Gastroesophageal sphincter (tissue), 4 donors: ENCODE measurements around the gene PSMD5. TPM values are rescaled to one million over a fixed set of nuclear protein-coding genes. Genes with fewer than 3 reads are reported as not detected.

Experiments
- ATAC-seq: fragments of 150-250 bp; one replicate; pipeline ENCODE4 v1.9.1; 2016; ENCODE audit warnings: mild to moderate bottlenecking, moderate library complexity
- H3K27ac ChIP-seq, 4 donors: fragments of 200-600 bp; sonication (generic) in 3 of 4; 1 replicate in 3 of 4; 2 replicates in 1 of 4; pipeline ENCODE4 v1.5.1; 2016 to 2019
- H3K27me3 ChIP-seq: fragments of 200-600 bp; sonication (generic); one replicate; pipeline ENCODE4 v1.5.1; 2019
- H3K36me3 ChIP-seq, 2 donors: fragments of 200-600 bp; sonication (generic); one replicate each; pipeline ENCODE4 v1.5.1; 2019; ENCODE audit warnings: control low read depth in 1 of 2
- H3K4me1 ChIP-seq, 3 donors: fragments of 200-600 bp; sonication (generic); 1 replicate in 2 of 3; 2 replicates in 1 of 3; pipeline ENCODE4 v1.5.1; 2016 to 2019; ENCODE audit warnings: control low read depth in 2 of 3
- H3K4me3 ChIP-seq, 2 donors: fragments of 200-600 bp; sonication (generic); one replicate each; pipeline ENCODE4 v1.5.1; 2019; ENCODE audit warnings: mild to moderate bottlenecking in 1 of 2, moderate library complexity in 1 of 2
- H3K9me3 ChIP-seq, 3 donors: fragments of 200-600 bp; sonication (generic); one replicate each; pipeline ENCODE4 v1.5.1; 2017 to 2019; ENCODE audit warnings: control low read depth in 2 of 3
- EP300 ChIP-seq: sonication (generic); formaldehyde crosslinking; IDR thresholded peaks from one replicate; pipeline ENCODE4 v1.6.1; 2017; ENCODE audit warnings: antibody characterized with exemption, mild to moderate bottlenecking
- POLR2A ChIP-seq, 2 donors: fragments of 450-650 bp; IDR thresholded peaks; one replicate each; pipeline ENCODE4 v1.6.1; 2017; ENCODE audit warnings: antibody characterized with exemption in 2 of 2, mild to moderate bottlenecking in 2 of 2, moderate library complexity in 1 of 2
- POLR2AphosphoS5 ChIP-seq: sonication (generic); formaldehyde crosslinking; IDR thresholded peaks from one replicate; pipeline ENCODE4 v1.6.1; 2017; ENCODE audit warnings: antibody characterized with exemption
- WGBS, 2 donors: methylation state at CpG; one replicate each; pipeline ENCODE4 v1.1.5; 2018; ENCODE audit warnings: low coverage in 1 of 2; 5-methylcytosine and 5-hydroxymethylcytosine counted together
- total RNA-seq, 4 donors: library from RNA; depleted of rRNA; stranded (reverse); fragments of >200 nt; gene quantifications; one replicate each; pipeline ENCODE4 v1.1.0, GENCODE V29; 2016
- TF ChIP-seq, protein P1 (sequence below), 4 experiments: fragments of 200-600 bp in 2 of 4; fragments of 450-650 bp in 2 of 4; sonication (generic) in 1 of 4; IDR thresholded peaks; one replicate each; pipeline ENCODE4 v1.5.1; 2017 to 2019; ENCODE audit warnings: antibody characterized with exemption in 4 of 4, mild to moderate bottlenecking in 2 of 4, moderate library complexity in 2 of 4

The PSMD5 gene
- total RNA-seq, 4 donors from 2014 or later = 26.8 to 42.8 (median 33.2) TPM

GRCh38 chr9:120867676-120868338 is 25.1 kb upstream of the PSMD5 start:
- H3K27me3 ChIP-seq = no peaks in the 10 kb centered on the region
- peak overlapping the region; percentile 86 to 94 (median 92) for H3K27ac ChIP-seq
- peaks cover 0 to 68% of the 10 kb centered on the region in 2 donors for H3K36me3 ChIP-seq
- WGBS, 2 donors = 77 to 100% methylated on average over 1 to 7 of the region's 15 CpGs
- H3K4me3 ChIP-seq = peak overlapping the region in 1 of 2 donors; percentile 59
- TF ChIP-seq, protein P1, sequence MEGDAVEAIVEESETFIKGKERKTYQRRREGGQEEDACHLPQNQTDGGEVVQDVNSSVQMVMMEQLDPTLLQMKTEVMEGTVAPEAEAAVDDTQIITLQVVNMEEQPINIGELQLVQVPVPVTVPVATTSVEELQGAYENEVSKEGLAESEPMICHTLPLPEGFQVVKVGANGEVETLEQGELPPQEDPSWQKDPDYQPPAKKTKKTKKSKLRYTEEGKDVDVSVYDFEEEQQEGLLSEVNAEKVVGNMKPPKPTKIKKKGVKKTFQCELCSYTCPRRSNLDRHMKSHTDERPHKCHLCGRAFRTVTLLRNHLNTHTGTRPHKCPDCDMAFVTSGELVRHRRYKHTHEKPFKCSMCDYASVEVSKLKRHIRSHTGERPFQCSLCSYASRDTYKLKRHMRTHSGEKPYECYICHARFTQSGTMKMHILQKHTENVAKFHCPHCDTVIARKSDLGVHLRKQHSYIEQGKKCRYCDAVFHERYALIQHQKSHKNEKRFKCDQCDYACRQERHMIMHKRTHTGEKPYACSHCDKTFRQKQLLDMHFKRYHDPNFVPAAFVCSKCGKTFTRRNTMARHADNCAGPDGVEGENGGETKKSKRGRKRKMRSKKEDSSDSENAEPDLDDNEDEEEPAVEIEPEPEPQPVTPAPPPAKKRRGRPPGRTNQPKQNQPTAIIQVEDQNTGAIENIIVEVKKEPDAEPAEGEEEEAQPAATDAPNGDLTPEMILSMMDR (IDR thresholded peaks at IDR 0.05) = no peak
- no peak for TF ChIP-seq POLR2A (IDR thresholded peaks at IDR 0.05)
- no peak for TF ChIP-seq EP300
- no peak for TF ChIP-seq POLR2AphosphoS5
- peaks cover 0 to 24% (median 11%) of the 10 kb centered on the region in 3 donors for H3K4me1 ChIP-seq
- ATAC-seq = no peak
- H3K9me3 ChIP-seq = no peaks in the 10 kb centered on the region

DNA sequence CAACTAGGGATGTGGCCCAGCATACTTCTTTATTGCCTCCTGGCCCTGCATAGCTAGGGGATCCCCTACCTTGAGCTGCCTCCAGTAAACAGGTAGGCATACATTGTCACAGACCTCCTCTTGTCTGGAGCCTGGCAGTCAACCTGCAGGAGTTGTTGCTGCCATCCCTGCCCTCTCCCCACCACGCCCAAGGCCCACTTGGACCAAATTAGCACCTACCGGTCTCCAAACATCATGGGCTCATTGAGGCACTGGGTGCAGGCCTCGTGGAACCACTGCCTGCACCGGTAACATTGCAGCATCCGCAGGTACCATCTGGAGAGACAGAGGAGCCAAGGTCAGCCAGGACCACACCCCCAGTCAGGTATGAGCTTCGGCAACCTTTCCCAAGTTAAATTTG is 23.9 kb upstream of the PSMD5 start:
- H3K4me3 ChIP-seq = no peak overlapping the region
- peaks cover 0 to 68% of the 10 kb centered on the region in 2 donors for H3K36me3 ChIP-seq
- H3K4me1 ChIP-seq = peaks cover 0 to 24% (median 11%) of the 10 kb centered on the region in 3 donors
- H3K9me3 ChIP-seq = no peaks in the 10 kb centered on the region
- WGBS, 2 donors = 82 to 90% methylated on average over 2 to 3 of the region's 6 CpGs
- ATAC-seq = no peak
- H3K27me3 ChIP-seq = no peaks in the 10 kb centered on the region
- peak overlapping the region in 1 of 4 donors; percentile 91 for H3K27ac ChIP-seq
- no peak for TF ChIP-seq POLR2AphosphoS5
- TF ChIP-seq POLR2A (IDR thresholded peaks at IDR 0.05) = no peak
- no peak for TF ChIP-seq EP300
- TF ChIP-seq, protein P1 (IDR thresholded peaks at IDR 0.05) = no peak

- H3K9me3 ChIP-seq = no peaks in the 10 kb centered on the region
- TF ChIP-seq, protein P1 (IDR thresholded peaks at IDR 0.05) = no peak
- TF ChIP-seq POLR2AphosphoS5 (no peak), POLR2A (IDR thresholded peaks at IDR 0.05) (no peak), EP300 (no peak)
- ATAC-seq = no peak
- no peaks in the 10 kb centered on the region for H3K27me3 ChIP-seq
- H3K27ac ChIP-seq = peak overlapping the region in 2 of 4 donors; percentile 9 to 91
- 18 to 59% methylated on average over 3 to 4 of the region's 5 CpGs for WGBS, 2 donors
- H3K4me3 ChIP-seq = no peak overlapping the region
- peaks cover 0 to 74% of the 10 kb centered on the region in 2 donors for H3K36me3 ChIP-seq
- H3K4me1 ChIP-seq = peaks cover 0 to 24% (median 11%) of the 10 kb centered on the region in 3 donors
Observed at GRCh38 chr9:120865809-120866208, 23.1 kb upstream of the PSMD5 start.

DNA sequence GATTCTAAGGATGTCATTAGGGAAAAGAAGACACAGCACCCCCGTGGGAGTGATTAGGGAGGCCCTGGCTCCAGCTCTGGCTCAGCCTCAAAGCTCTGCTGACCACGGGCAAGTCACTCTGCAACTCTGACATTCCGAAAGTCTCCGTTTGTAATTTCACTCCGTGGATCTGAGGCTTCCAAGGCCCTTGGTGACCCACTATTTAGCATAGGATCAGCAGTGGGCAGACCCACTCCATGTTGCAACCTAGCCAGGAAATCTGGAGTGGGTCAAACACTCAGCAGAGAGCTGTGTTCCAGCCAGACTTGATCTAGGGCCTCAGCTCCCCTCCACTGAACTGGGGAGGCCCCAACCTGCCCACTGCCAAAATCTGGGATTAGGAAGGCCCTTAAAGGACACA is 22.5 kb upstream of the PSMD5 start:
- TF ChIP-seq EP300 (no peak), POLR2A (IDR thresholded peaks at IDR 0.05) (no peak), POLR2AphosphoS5 (no peak)
- TF ChIP-seq, protein P1 (IDR thresholded peaks at IDR 0.05) = no peak
- no peak overlapping the region for H3K4me3 ChIP-seq
- ATAC-seq = no peak
- 62% methylated on average over 5 of the region's 5 CpGs; no CpG with 5 or more reads in 1 of the 2 donors for WGBS, 2 donors
- peak overlapping the region in 2 of 4 donors; percentile 9 to 91 for H3K27ac ChIP-seq
- H3K36me3 ChIP-seq = peaks cover 0 to 76% of the 10 kb centered on the region in 2 donors
- no peaks in the 10 kb centered on the region for H3K9me3 ChIP-seq
- H3K4me1 ChIP-seq = peaks cover 0 to 22% (median 11%) of the 10 kb centered on the region in 3 donors
- no peaks in the 10 kb centered on the region for H3K27me3 ChIP-seq

- Histone ChIP-seq H3K4me3 (no peak overlapping the region), H3K4me1 (peaks cover 0 to 17% (median 11%) of the 10 kb centered on the region in 3 donors), H3K9me3 (no peaks in the 10 kb centered on the region), H3K27me3 (no peaks in the 10 kb centered on the region), H3K36me3 (peaks cover 0 to 76% of the 10 kb centered on the region in 2 donors), H3K27ac (no peak overlapping the region)
- TF ChIP-seq, protein P1 (IDR thresholded peaks at IDR 0.05) = no peak
- TF ChIP-seq POLR2AphosphoS5 (no peak), EP300 (no peak), POLR2A (IDR thresholded peaks at IDR 0.05) (no peak)
- WGBS, 2 donors = 81 to 93% methylated on average over 4 to 5 of the region's 5 CpGs
- no peak for ATAC-seq
Observed at GRCh38 chr9:120864719-120865118, 22.0 kb upstream of the PSMD5 start.
